Activated CD8-positive, alpha-beta memory T cell treated with anti-CD3 and anti-CD28 coated beads, Interleukin-2, amount 10 ng/mL, durations not matched to agents 7 days and 5 days (primary cell): Measurements from ENCODE around the gene ARID3B. TPM values are rescaled to one million over a fixed set of nuclear protein-coding genes. Genes with fewer than 3 reads are reported as not detected.
"Not testable (repeated sequence)": the region's sequence is repeated elsewhere in the genome, so short reads cannot be mapped to it uniquely, and the experiment has no call there.

Experiments used
- ATAC-seq: fragments of 150-1000 bp; cut with Tn5 transposase; one replicate; pipeline ENCODE4 v1.10.0; 2021; ENCODE audit warnings: moderate library complexity
- CTCF ChIA-PET: fragments of 350-600 bp; sonication (Branson Sonifier 250); formaldehyde crosslinking; loops from one replicate; lab custom pipeline; 2021; ENCODE audit warnings: antibody characterized with exemption; lab: Charles Lee
- DNase-seq: peaks from one replicate; pipeline ENCODE4 v3.0.0-alpha.2; 2020
- H3K27ac Mint-ChIP-seq: one replicate; pipeline ENCODE4 v1.8.0; 2021; ENCODE audit warnings: mild to moderate bottlenecking, mixed read lengths
- H3K27me3 Mint-ChIP-seq: one replicate; pipeline ENCODE4 v1.8.0; 2021; ENCODE audit warnings: mixed read lengths
- H3K36me3 Mint-ChIP-seq: one replicate; pipeline ENCODE4 v1.8.0; 2021; ENCODE audit warnings: mild to moderate bottlenecking, mixed read lengths
- H3K4me1 Mint-ChIP-seq: one replicate; pipeline ENCODE4 v1.8.0; 2021; ENCODE audit warnings: mixed read lengths
- H3K4me3 Mint-ChIP-seq: one replicate; pipeline ENCODE4 v1.8.0; 2021; ENCODE audit warnings: mild to moderate bottlenecking, moderate library complexity, mixed read lengths
- H3K9me3 Mint-ChIP-seq: one replicate; pipeline ENCODE4 v1.8.0; 2022; ENCODE audit warnings: low read depth, mixed read lengths
- total RNA-seq, 2 experiments: library from RNA; stranded (reverse); gene quantifications; one replicate each; pipeline ENCODE4 v1.2.3, GENCODE V29; 2021

Gene ARID3B
- 10 to 100 TPM; 56.0 to 63.6 TPM for total RNA-seq

- ATAC-seq (peak; percentile 89), DNase-seq (peak; percentile 99)
- CTCF ChIA-PET, result interaction anchor here (1.0 to 3.2 kb wide), 13 partner anchors 11 to 247 kb away, joined by 3 to 15 read pairs (median 4); partner anchors contain the start of gene CLK3
- H3K4me3 Mint-ChIP-seq, result peak within 1 kb of the TSS; percentile 94
- H3K4me1 Mint-ChIP-seq, result peaks cover 53% of the 10 kb centered on the region
- H3K9me3 Mint-ChIP-seq, result no peaks in the 10 kb centered on the region
- no peaks in the 10 kb centered on the region for H3K27me3 Mint-ChIP-seq
- peaks cover 39% of the 10 kb centered on the region for H3K36me3 Mint-ChIP-seq
- H3K27ac Mint-ChIP-seq, result peak within 1 kb of the TSS; percentile 99
Measured at GRCh38 chr15:74540761-74541493, at the start of gene ARID3B. Gene ARID3B, plus strand, starts transcription at chr15:74541220. Its CDS starts 2,717 bp downstream, at chr15:74543937.

- CTCF ChIA-PET, result no interaction called here
- H3K36me3 Mint-ChIP-seq, result peaks cover 2% of the 10 kb centered on the region
- ATAC-seq, result no peak
- H3K27ac Mint-ChIP-seq, result no peak overlapping the region
- no peaks in the 10 kb centered on the region for H3K27me3 Mint-ChIP-seq
- no peak overlapping the region for H3K4me3 Mint-ChIP-seq
- no peak for DNase-seq
- no peaks in the 10 kb centered on the region for H3K9me3 Mint-ChIP-seq
- no peaks in the 10 kb centered on the region for H3K4me1 Mint-ChIP-seq
Measured at GRCh38 chr15:74496648-74497047, 44.4 kb upstream of the ARID3B start.

- Mint-ChIP-seq H3K36me3 (peaks cover 2% of the 10 kb centered on the region), H3K27me3 (no peaks in the 10 kb centered on the region), H3K4me3 (no peak overlapping the region), H3K9me3 (no peaks in the 10 kb centered on the region), H3K27ac (no peak overlapping the region), H3K4me1 (peaks cover 4% of the 10 kb centered on the region)
- ATAC-seq (no peak), DNase-seq (no peak)
- CTCF ChIA-PET, result no interaction called here
Measured at GRCh38 chr15:74497584-74497983, 43.4 kb upstream of the ARID3B start.

- Mint-ChIP-seq H3K27me3 (no peaks in the 10 kb centered on the region), H3K36me3 (peaks cover 11% of the 10 kb centered on the region), H3K4me3 (no peak overlapping the region), H3K4me1 (peaks cover 6% of the 10 kb centered on the region), H3K27ac (no peak overlapping the region), H3K9me3 (no peaks in the 10 kb centered on the region)
- CTCF ChIA-PET, result interaction anchor here (0.9 to 1.1 kb wide), 2 partner anchors 14 kb away, joined by 3 read pairs; no protein-coding TSS in a partner anchor
- DNase-seq, result no peak
- ATAC-seq, result no peak
Measured at GRCh38 chr15:74499366-74499765, 41.7 kb upstream of the ARID3B start.

- H3K4me3 Mint-ChIP-seq, result no peak overlapping the region
- ATAC-seq, result no peak
- CTCF ChIA-PET, result interaction anchor here (1.0 kb wide), 1 partner anchor 53 kb away, joined by 3 read pairs; no protein-coding TSS in a partner anchor
- H3K36me3 Mint-ChIP-seq, result peaks cover 11% of the 10 kb centered on the region
- no peak overlapping the region for H3K27ac Mint-ChIP-seq
- no peaks in the 10 kb centered on the region for H3K9me3 Mint-ChIP-seq
- peaks cover 6% of the 10 kb centered on the region for H3K4me1 Mint-ChIP-seq
- DNase-seq, result no peak
- H3K27me3 Mint-ChIP-seq, result no peaks in the 10 kb centered on the region
Measured at GRCh38 chr15:74500401-74500800, 40.6 kb upstream of the ARID3B start.

GRCh38 chr15:74502301-74502700, 38.7 kb upstream of the ARID3B start:
- no peak overlapping the region for H3K4me3 Mint-ChIP-seq
- no peak overlapping the region for H3K27ac Mint-ChIP-seq
- peaks cover 11% of the 10 kb centered on the region for H3K36me3 Mint-ChIP-seq
- no peak for ATAC-seq
- CTCF ChIA-PET, result interaction anchor here (0.6 to 1.7 kb wide), 3 partner anchors 13 to 120 kb away, joined by 3 to 5 read pairs (median 3); no protein-coding TSS in a partner anchor
- DNase-seq, result no peak
- no peaks in the 10 kb centered on the region for H3K9me3 Mint-ChIP-seq
- peaks cover 6% of the 10 kb centered on the region for H3K4me1 Mint-ChIP-seq
- H3K27me3 Mint-ChIP-seq, result no peaks in the 10 kb centered on the region

- Mint-ChIP-seq H3K9me3 (no peaks in the 10 kb centered on the region), H3K4me3 (no peak overlapping the region), H3K27me3 (no peaks in the 10 kb centered on the region), H3K27ac (no peak overlapping the region), H3K4me1 (peaks cover 6% of the 10 kb centered on the region), H3K36me3 (peaks cover 11% of the 10 kb centered on the region)
- CTCF ChIA-PET, result no interaction called here
- ATAC-seq, result no peak
- no peak for DNase-seq
Measured at GRCh38 chr15:74504418-74504817, 36.6 kb upstream of the ARID3B start.

GRCh38 chr15:74504836-74505235, 36.2 kb upstream of the ARID3B start:
- Mint-ChIP-seq H3K9me3 (no peaks in the 10 kb centered on the region), H3K4me3 (no peak overlapping the region), H3K27me3 (no peaks in the 10 kb centered on the region), H3K4me1 (peaks cover 6% of the 10 kb centered on the region), H3K36me3 (peaks cover 11% of the 10 kb centered on the region), H3K27ac (no peak overlapping the region)
- ATAC-seq, result no peak
- CTCF ChIA-PET, result no interaction called here
- DNase-seq, result no peak

GRCh38 chr15:74505837-74506514, 35.0 kb upstream of the ARID3B start:
- no peaks in the 10 kb centered on the region for H3K27me3 Mint-ChIP-seq
- H3K4me1 Mint-ChIP-seq, result peaks cover 6% of the 10 kb centered on the region
- ATAC-seq (no peak), DNase-seq (no peak)
- H3K4me3 Mint-ChIP-seq, result no peak overlapping the region
- H3K36me3 Mint-ChIP-seq, result peaks cover 11% of the 10 kb centered on the region
- H3K27ac Mint-ChIP-seq, result no peak overlapping the region
- CTCF ChIA-PET, result no interaction called here
- no peaks in the 10 kb centered on the region for H3K9me3 Mint-ChIP-seq

- CTCF ChIA-PET, result interaction anchor here (1.2 kb wide), 1 partner anchor 30 kb away, joined by 3 read pairs; no protein-coding TSS in a partner anchor
- H3K4me3 Mint-ChIP-seq, result no peak overlapping the region
- no peak overlapping the region for H3K27ac Mint-ChIP-seq
- H3K4me1 Mint-ChIP-seq, result peaks cover 10% of the 10 kb centered on the region
- no peaks in the 10 kb centered on the region for H3K27me3 Mint-ChIP-seq
- no peaks in the 10 kb centered on the region for H3K9me3 Mint-ChIP-seq
- ATAC-seq (no peak), DNase-seq (no peak)
- peaks cover 14% of the 10 kb centered on the region for H3K36me3 Mint-ChIP-seq
Measured at GRCh38 chr15:74506515-74506840, 34.5 kb upstream of the ARID3B start.

- peak overlapping the region; percentile 50 for H3K27ac Mint-ChIP-seq
- ATAC-seq, result no peak
Measured at GRCh38 chr15:74511583-74511982, 29.4 kb upstream of the ARID3B start.

GRCh38 chr15:74514059-74514458, 27.0 kb upstream of the ARID3B start:
- not testable (repeated sequence) for H3K4me3 Mint-ChIP-seq, DNase-seq, ATAC-seq, H3K9me3 Mint-ChIP-seq, H3K36me3 Mint-ChIP-seq, H3K27ac Mint-ChIP-seq, H3K27me3 Mint-ChIP-seq
- CTCF ChIA-PET, result interaction anchor here (0.9 to 1.0 kb wide), 2 partner anchors 22 to 29 kb away, joined by 3 to 5 read pairs; no protein-coding TSS in a partner anchor
- H3K4me1 Mint-ChIP-seq, result peaks cover 19% of the 10 kb centered on the region

More at GRCh38 chr15:74511583-74511982, 29.4 kb upstream of the ARID3B start:
- H3K4me3 Mint-ChIP-seq, result peak overlapping the region; percentile 8
- H3K4me1 Mint-ChIP-seq, result peaks cover 19% of the 10 kb centered on the region
- no peaks in the 10 kb centered on the region for H3K9me3 Mint-ChIP-seq
- H3K36me3 Mint-ChIP-seq, result peaks cover 7% of the 10 kb centered on the region
- DNase-seq, result no peak
- CTCF ChIA-PET, result no interaction called here
- H3K27me3 Mint-ChIP-seq, result no peaks in the 10 kb centered on the region

GRCh38 chr15:74517096-74517495, 23.9 kb upstream of the ARID3B start:
- Mint-ChIP-seq H3K27me3 (no peaks in the 10 kb centered on the region), H3K4me1 (peaks cover 8% of the 10 kb centered on the region), H3K36me3 (peaks cover 3% of the 10 kb centered on the region), H3K9me3 (no peaks in the 10 kb centered on the region), H3K4me3 (no peak overlapping the region), H3K27ac (no peak overlapping the region)
- ATAC-seq (no peak), DNase-seq (no peak)
- CTCF ChIA-PET, result no interaction called here
